A549 treated with Hydrocortisone at 1 μM for 4 hours (cell line): ENCODE measurements around the gene MAVS. TPM values are rescaled to one million over a fixed set of nuclear protein-coding genes. Genes with fewer than 3 reads are reported as not detected.

Experiments used
- total RNA-seq: library from RNA; stranded (reverse); fragments of 200-300 nt; extraction: Qiagen RNA extraction; gene quantifications from 5 replicates; pipeline ENCODE4 v1.2.3, GENCODE V29; 2022

Gene MAVS
- 18.1 to 27.2 TPM (median 23.2 TPM) in 5 replicates for total RNA-seq

GRCh38 chr20:3846740-3847428 lies at the start of gene MAVS:
MAVS (plus strand) TSS chr20:3846834; CDS start chr20:3854625, 7,791 bp downstream.

GRCh38 chr20:3820048-3820900 lies 26.4 kb upstream of the MAVS start, which contains the start of gene AP5S1:
AP5S1 (plus strand) TSS chr20:3820547; CDS start chr20:3822118, 1,571 bp downstream.

GRCh38 chr20:3888622-3889488 lies 42.2 kb downstream of the MAVS start, which contains the start of gene PANK2:
PANK2 (plus strand) TSS chr20:3889387.

Other genes starting within 250 kb of the MAVS start
- not detected in 5 replicates for gene GFRA4, start 183.4 kb upstream of the MAVS start, total RNA-seq
- 0.05 to 0.17 TPM (median 0.09 TPM) in 4 of 5 replicates, not detected in the other for gene ADAM33, start 164.8 kb upstream of the MAVS start, total RNA-seq
- gene SIGLEC1, start 134.2 kb upstream of the MAVS start, total RNA-seq: 0.02 to 0.03 TPM (median 0.02 TPM) in 3 of 5 replicates, not detected in the others
- 0.43 to 0.70 TPM (median 0.54 TPM) in 5 replicates for gene HSPA12B, start 114.1 kb upstream of the MAVS start, total RNA-seq
- 102 to 158 TPM (median 151 TPM) in 5 replicates for gene ADISSP, start 79.1 kb upstream of the MAVS start, total RNA-seq
- gene SPEF1, start 65.4 kb upstream of the MAVS start, total RNA-seq: 1.3 to 2.3 TPM (median 1.9 TPM) in 5 replicates
- gene CENPB, start 60.1 kb upstream of the MAVS start, total RNA-seq: 101 to 123 TPM (median 120 TPM) in 5 replicates
- 208 to 221 TPM (median 209 TPM) in 5 replicates for gene CDC25B, start 50.5 kb upstream of the MAVS start, total RNA-seq
- 15.1 to 18.7 TPM (median 17.1 TPM) in 5 replicates for gene AP5S1, start 26.3 kb upstream of the MAVS start, total RNA-seq
- 53.1 to 62.2 TPM (median 54.5 TPM) in 5 replicates for gene PANK2, start 42.6 kb downstream of the MAVS start, total RNA-seq
- gene RNF24, start 168.7 kb downstream of the MAVS start, total RNA-seq: 12.8 to 17.2 TPM (median 15.7 TPM) in 5 replicates